Hepatocyte (in vitro differentiated cells): ENCODE results near the gene KASH5. TPM values are rescaled to one million over a fixed set of nuclear protein-coding genes. Genes with fewer than 3 reads are reported as not detected.

ENCODE experiments used
- DNase-seq: peaks from one replicate; pipeline ENCODE4 v3.0.0-alpha.2; 2016; ENCODE audit warnings: low spot score
- H2AFZ ChIP-seq: fragments of 200-600 bp; sonication (generic); 2 replicates; pipeline ENCODE4 v1.6.0; 2016; ENCODE audit warnings: antibody characterized with exemption, mild to moderate bottlenecking
- H3K27ac ChIP-seq: fragments of 200-600 bp; sonication (generic); 2 replicates; pipeline ENCODE4 v1.5.1; 2016; ENCODE audit warnings: mild to moderate bottlenecking
- H3K27me3 ChIP-seq: fragments of 200-600 bp; sonication (generic); 2 replicates; pipeline ENCODE4 v1.6.1; 2016
- H3K36me3 ChIP-seq: fragments of 200-600 bp; sonication (generic); replicated peaks from 2 replicates; pipeline ENCODE4 v1.5.1; 2016; ENCODE audit warnings: low read depth; ENCODE audit not compliant: insufficient read depth
- H3K4me1 ChIP-seq: fragments of 200-600 bp; sonication (generic); 2 replicates; pipeline ENCODE4 v1.5.1; 2016; ENCODE audit warnings: mild to moderate bottlenecking, moderate library complexity; ENCODE audit not compliant: insufficient read depth
- H3K4me2 ChIP-seq: fragments of 200-600 bp; sonication (generic); 2 replicates; pipeline ENCODE4 v1.6.0; 2016
- H3K4me3 ChIP-seq: fragments of 200-600 bp; sonication (generic); 2 replicates; pipeline ENCODE4 v1.5.1; 2016; ENCODE audit warnings: mild to moderate bottlenecking
- H3K79me2 ChIP-seq: fragments of 200-600 bp; sonication (generic); 2 replicates; pipeline ENCODE4 v1.6.0; 2017; ENCODE audit warnings: mild to moderate bottlenecking
- H3K9me2 ChIP-seq: fragments of 200-600 bp; sonication (generic); replicated peaks from 2 replicates; pipeline ENCODE4 v1.6.0; 2017; ENCODE audit warnings: mild to moderate bottlenecking; ENCODE audit not compliant: insufficient read depth
- H3K9me3 ChIP-seq: fragments of 200-600 bp; sonication (generic); 2 replicates; pipeline ENCODE4 v1.5.1; 2016; ENCODE audit warnings: low read depth, mild to moderate bottlenecking
- H4K20me1 ChIP-seq: fragments of 200-600 bp; sonication (generic); 2 replicates; pipeline ENCODE4 v1.6.0; 2016; ENCODE audit warnings: mild to moderate bottlenecking; ENCODE audit not compliant: insufficient read depth, poor library complexity, severe bottlenecking
- CTCF ChIP-seq: fragments of 200-600 bp; sonication (generic); IDR thresholded peaks from 2 replicates; pipeline ENCODE4 v1.5.1; 2016; ENCODE audit warnings: antibody characterized with exemption, mild to moderate bottlenecking; ENCODE audit not compliant: poor library complexity
- EZH2 ChIP-seq: fragments of 200-600 bp; sonication (generic); IDR thresholded peaks from 2 replicates; pipeline ENCODE4 v1.6.1; 2016; ENCODE audit warnings: antibody characterized with exemption, mild to moderate bottlenecking, borderline replicate concordance
- EZH2phosphoT487 ChIP-seq: fragments of 200-600 bp; sonication (generic); IDR thresholded peaks from one replicate; pipeline ENCODE4 v1.6.1; 2018; ENCODE audit warnings: antibody characterized with exemption, mild to moderate bottlenecking, low read depth, moderate library complexity; ENCODE audit not compliant: unreplicated experiment, severe bottlenecking
- WGBS: methylation state at CpG from one replicate; pipeline ENCODE4 v1.1.6; 2016; ENCODE audit warnings: low lambda C conversion rate; ENCODE audit errors: missing lambda C conversion rate; 5-methylcytosine and 5-hydroxymethylcytosine counted together
- polyA plus RNA-seq: library from polyadenylated mRNA; unstranded; fragments of >200 nt; fragmentation: Nextera tagmentation; extraction: Ambion mirVana; gene quantifications from 2 replicates; pipeline ENCODE4 v1.2.1, GENCODE V29; 2016
- total RNA-seq: library from RNA; depleted of rRNA; stranded (reverse); fragments of >200 nt; gene quantifications from 2 replicates; pipeline ENCODE4 v1.2.3, GENCODE V29; 2014

Gene KASH5
- total and polyA plus RNA-seq, 2 experiments from 2014 or later, result not detected

GRCh38 chr19:49421039-49421877 lies 33.2 kb downstream of the KASH5 start:
- Histone ChIP-seq H4K20me1 (no peaks in the 10 kb centered on the region), H3K4me1 (peaks cover 3% of the 10 kb centered on the region), H3K9me3 (no peaks in the 10 kb centered on the region), H3K4me3 (no peak overlapping the region), H3K27ac (no peak overlapping the region), H3K4me2 (peak overlapping the region; percentile 68), H3K36me3 (no peaks in the 10 kb centered on the region), H2AFZ (no peak overlapping the region), H3K79me2 (no peaks in the 10 kb centered on the region), H3K9me2 (no peaks in the 10 kb centered on the region), H3K27me3 (peaks cover 97% of the 10 kb centered on the region)
- TF ChIP-seq EZH2 (peak; percentile 81), CTCF (no peak), EZH2phosphoT487 (peak; percentile 28)
- 19% methylated on average over 48 of the region's 48 CpGs for WGBS
- peak; percentile 49 for DNase-seq

DNA sequence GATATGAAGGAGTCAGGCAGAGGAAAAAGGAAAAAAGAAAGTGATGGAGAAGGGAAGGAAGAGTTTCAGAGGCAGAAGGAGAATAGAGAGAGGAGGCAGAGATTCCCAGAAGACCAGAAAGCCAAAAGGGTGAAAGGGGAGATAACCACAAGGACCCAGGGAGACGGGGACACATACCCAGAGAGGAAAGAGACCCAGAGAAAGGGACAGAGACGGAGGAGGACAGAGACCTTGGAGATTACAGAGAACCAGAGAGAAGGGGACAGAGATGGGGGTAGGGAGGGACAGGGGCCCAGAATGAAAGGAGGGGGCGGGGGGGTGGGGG lies 33.8 kb downstream of the KASH5 start:
- 75% methylated on average over 1 of the region's 3 CpGs for WGBS
- Histone ChIP-seq H3K4me3 (no peak overlapping the region), H3K79me2 (no peaks in the 10 kb centered on the region), H3K4me1 (peaks cover 3% of the 10 kb centered on the region), H3K9me2 (no peaks in the 10 kb centered on the region), H3K36me3 (no peaks in the 10 kb centered on the region), H3K9me3 (no peaks in the 10 kb centered on the region), H3K4me2 (no peak overlapping the region), H3K27ac (no peak overlapping the region), H3K27me3 (peaks cover 97% of the 10 kb centered on the region), H4K20me1 (no peaks in the 10 kb centered on the region), H2AFZ (no peak overlapping the region)
- no peak for TF ChIP-seq CTCF
- no peak for DNase-seq

DNA sequence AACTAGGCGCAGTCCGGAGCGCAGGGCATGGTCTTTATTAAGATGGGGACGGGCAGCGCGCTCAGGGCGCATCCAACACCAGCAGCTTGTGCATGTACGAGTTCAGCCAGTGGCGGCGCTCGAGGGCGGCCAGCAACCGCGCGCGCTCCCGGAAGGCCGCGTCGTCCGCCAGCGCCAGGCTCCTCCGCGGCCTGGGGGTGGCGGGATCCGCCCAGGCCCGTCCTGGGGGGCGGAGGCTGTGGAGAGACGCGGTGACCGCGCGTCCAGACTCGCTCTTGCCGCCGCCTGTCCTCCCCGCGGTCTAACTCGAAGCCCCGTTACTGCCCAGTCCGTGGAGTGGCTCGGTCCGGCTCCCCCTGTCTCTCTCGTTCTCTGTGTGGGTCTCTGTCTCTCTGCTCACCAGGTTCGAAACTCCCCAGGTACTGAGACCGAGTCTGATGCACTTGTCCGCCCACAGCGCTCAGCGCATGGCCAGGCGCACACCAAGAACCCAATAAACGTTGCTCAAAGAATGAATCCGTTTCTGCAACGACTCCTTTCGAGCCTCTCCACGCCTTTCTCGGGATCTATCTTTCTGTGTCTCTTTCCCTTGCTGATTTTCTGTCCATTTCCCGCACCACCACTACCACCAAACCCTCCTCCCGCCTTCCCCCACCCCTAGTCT lies 34.5 kb downstream of the KASH5 start:
- 12% methylated on average over 37 of the region's 58 CpGs for WGBS
- H3K4me2 ChIP-seq, result peak overlapping the region; percentile 65
- peaks cover 3% of the 10 kb centered on the region for H3K4me1 ChIP-seq
- H3K27me3 ChIP-seq, result peaks cover 99% of the 10 kb centered on the region
- H3K9me2 ChIP-seq, result no peaks in the 10 kb centered on the region
- H3K79me2 ChIP-seq, result no peaks in the 10 kb centered on the region
- H3K9me3 ChIP-seq, result no peaks in the 10 kb centered on the region
- no peaks in the 10 kb centered on the region for H4K20me1 ChIP-seq
- DNase-seq, result peak; percentile 41
- peak; percentile 33 for TF ChIP-seq CTCF
- no peak for TF ChIP-seq EZH2phosphoT487
- peak; percentile 89 for TF ChIP-seq EZH2
- H2AFZ ChIP-seq, result no peak overlapping the region
- no peaks in the 10 kb centered on the region for H3K36me3 ChIP-seq
- no peak overlapping the region for H3K4me3 ChIP-seq
- no peak overlapping the region for H3K27ac ChIP-seq
